Left forelimb (tissue), 1 donor: ENCODE measurements around the gene ICE1.
"Not testable (repeated sequence)": the region's sequence is repeated elsewhere in the genome, so short reads cannot be mapped to it uniquely, and the experiment has no call there.

ENCODE experiments used
- DNase-seq: peaks from one replicate; pipeline ENCODE4 v3.0.0-alpha.2; 2018; ENCODE audit warnings: low spot score

The ICE1 gene

DNA sequence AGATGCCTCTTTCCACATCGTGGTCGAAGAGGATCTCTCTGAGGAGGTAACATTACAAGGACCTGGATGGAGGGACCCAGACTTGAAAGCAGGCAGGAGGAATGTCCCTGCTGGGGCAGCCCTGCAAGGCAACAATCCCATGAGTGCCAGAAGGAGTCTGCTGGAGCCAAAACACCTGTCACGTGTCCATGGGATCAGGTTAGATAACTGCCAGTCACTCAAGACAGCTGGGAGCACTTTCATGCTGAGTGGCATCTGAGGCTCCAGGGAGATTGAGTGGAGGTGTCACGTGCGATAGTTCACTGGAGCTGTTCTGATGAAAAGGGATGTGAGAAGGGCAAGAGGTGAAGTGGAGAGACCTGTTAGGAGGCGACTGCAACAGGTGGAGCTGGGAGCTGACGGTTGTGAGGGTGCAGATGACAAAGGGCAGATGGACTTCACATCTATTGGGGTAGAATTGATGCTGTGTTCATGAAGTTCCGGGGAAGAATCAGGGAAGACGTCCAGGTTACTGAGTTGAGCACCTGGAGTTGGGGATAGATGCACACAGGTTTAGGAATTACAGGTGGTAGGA lies 68.4 kb downstream of the ICE1 start:
- no peak for DNase-seq

DNA sequence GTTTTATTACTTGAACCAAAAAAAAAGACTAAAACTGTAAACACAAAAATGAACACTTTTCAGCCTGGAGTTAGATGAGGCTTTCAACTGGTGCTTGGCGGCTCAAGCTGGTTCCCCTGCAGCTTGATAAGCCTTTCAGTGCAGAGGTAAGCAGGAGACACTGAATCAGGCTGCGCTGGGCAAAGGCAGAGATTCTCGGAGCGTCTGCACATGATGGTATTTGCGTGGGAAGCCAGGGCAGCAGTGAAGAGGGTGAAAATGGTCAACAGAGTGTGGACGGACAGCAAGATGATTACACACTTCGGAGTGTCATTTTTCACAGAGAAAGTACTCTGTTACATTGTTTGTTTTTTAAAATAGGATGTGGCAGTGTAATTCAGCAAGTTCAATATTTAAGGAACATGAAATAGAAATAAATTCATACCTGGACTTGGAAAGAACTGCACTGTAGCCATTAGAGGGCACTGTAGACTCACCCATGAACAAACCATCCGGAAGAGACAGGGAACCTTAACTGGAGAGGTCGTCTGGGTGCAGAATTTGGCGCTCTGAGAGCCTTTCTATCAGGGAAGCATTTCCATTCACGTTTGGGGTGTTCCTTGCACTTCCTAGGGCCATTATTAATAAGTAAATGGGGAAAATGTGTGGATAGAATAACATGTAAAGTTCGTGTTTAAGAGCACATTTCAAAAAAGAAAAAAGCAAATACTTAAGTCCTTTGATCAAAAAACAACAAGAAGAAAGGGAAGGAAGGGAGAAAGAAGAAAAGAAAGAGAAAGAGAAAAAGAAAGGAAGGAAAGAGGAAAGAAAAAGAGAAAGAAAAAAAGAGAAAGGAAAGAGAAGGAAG lies 69.8 kb downstream of the ICE1 start:
- no peak for DNase-seq

DNA sequence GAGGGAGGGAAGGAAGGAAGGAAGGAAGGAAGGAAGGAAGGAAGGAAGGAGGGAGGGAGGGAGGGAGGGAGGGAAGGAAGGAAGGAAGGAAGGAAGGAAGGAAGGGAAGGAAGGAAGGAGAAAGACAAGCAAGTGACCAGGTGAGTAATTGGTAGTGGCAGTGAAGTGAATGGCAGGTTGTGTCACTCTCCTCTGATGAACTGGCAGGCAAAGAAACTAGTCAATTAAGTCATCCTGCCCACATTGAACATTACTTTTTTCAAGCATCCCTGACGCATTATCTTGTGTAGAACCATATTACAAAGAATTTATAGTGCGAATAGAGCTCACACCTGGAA lies 70.4 kb downstream of the ICE1 start:
- DNase-seq: not testable (repeated sequence)

DNA sequence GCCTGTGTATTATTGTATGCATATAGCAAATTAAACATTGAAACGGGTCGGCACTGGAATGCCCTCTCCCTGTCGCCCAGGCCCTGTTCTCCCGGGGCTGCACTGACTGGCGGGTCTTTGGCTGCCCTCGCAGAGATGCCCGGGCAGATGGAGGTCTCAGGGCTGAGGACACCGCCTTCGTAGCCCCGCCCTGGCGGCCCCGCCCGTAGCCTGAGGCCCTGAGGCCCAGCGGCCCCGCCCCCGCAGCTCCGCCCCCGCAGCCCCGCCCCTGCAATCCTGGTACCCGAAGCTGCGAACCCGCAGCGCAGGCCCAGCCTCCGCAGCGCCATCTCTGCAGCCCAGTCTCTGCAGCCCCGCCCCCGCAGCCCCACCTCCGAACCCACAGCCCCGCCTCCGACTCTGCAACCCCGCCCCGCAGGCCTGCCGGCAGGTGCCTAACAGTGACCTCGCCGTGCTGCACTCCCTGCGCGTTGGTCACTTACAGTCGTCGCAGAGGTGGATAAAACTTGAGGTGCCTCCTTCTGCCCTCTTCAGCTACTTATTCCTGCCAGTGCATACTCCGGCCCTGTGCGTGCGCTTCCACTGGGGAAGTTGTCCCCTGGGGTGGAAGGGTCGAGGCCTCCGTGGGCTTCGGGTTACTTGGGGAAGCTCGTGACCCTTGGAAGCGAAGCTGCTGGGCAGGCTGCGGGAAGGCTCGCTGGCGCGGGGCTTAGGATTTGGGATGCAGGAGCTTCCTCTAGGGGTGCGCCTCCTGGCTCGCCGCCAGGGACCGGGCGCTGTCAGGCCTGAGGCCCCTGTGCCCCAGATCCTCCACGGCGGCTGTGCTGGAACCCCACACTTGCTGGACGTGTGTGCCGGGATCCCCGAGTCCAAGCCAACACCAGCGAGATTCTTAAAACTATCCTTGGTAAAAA lies 72.3 kb downstream of the ICE1 start:
- DNase-seq: no peak

DNA sequence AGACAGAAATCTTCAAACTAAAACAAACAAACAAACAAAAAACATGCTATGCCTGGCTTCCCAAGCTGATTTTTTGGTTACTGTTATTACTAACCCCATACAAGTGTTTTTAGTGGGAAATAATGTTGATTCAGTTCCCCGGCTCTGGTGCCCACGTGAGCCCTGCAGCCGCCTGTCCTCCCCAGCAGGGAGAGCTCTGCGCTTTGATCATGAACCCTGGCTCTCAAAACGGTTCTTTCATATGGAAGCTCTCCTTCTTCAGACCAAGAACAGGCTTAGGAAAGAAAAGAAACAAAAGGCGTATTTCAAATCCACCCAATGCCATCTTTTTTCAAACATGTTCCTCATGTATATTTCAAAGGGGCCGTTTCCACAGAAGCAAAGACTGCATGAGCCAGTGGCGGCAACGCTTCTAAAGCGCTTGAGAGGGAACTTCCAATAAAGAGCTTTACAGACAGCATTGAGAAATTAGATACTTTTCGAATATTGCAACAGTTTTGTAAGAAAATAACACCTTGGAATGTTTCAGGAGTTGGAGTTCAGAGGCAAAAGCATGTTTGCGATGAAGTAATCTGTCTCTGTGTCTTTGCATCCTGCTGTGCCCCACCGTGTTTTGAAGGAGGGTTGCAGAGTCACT lies 74.8 kb downstream of the ICE1 start:
- DNase-seq: no peak

DNA sequence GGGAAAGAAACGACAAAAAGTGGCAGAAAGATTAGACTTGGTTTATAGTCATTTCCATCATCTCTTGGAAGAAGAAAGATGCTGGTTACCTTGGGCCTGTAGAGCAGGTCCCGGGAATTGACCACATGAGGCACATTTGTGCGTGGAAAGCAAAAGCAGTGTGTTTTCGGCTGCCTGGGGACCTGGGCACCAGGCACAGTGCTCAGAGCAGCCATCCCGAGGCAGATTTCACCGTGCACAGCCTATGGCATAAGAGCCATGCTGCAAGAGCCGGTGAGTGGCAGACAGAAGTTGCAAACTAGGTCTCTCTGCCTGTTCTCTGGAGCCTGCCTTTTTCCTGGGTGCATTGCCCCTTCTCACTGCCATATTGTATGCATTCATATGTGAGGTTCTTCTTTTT lies 77.0 kb downstream of the ICE1 start:
- DNase-seq: no peak

DNA sequence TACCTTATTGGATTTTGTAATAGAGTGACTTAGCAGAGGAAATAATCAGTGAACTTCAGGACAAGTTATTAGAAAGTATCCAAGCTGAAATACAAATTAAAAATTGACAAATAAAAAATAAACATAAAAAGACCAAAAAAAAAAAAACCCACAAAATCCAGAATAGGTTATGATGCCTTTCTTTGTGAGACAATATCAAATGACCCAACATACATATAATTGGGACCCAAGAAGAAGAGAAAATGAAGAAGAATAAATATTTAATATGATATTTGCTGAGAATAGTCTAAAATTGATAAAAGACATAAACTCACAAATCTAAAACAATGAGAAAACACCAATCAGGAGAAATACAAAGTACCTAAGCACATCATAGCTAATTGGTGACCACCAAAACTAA lies 81.8 kb downstream of the ICE1 start:
- DNase-seq: no peak

DNA sequence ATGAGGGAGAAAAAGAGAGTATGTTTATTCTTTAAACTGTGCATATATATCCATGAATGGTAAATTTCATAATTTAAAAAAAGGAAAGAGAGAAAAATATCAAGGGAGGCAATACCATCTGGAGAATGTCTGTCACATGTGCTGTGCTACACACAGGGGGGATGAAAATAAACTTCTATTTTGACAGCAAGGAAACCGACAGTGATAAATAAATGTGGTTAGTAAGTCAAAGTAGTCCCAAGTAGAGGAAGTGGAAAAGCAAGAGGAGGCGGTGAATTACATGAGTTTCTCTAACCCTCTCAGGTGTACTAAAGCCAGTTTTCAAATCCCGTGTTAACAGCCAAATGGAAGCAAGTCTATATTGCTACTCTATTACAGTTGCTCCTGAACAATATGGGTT lies 83.3 kb downstream of the ICE1 start:
- no peak for DNase-seq

DNA sequence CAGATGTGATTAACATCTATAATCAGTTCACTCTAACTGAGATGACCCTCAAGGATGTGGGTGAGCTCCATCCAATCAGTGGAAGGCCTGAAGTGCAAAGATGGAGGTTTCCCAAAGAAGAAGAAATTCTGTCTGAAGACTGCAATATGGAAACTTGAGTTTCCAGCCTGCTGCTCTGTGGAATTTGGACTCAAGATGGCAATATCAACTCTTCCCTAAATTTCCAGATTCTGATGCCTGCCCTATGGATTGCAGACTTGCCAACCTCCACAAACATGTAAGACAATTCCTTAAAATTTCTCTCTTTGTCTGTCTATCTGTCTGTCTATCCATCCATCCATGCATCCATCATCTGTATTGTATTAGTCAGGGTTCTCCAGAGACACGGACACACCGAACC lies 85.9 kb downstream of the ICE1 start:
- DNase-seq: no peak

DNA sequence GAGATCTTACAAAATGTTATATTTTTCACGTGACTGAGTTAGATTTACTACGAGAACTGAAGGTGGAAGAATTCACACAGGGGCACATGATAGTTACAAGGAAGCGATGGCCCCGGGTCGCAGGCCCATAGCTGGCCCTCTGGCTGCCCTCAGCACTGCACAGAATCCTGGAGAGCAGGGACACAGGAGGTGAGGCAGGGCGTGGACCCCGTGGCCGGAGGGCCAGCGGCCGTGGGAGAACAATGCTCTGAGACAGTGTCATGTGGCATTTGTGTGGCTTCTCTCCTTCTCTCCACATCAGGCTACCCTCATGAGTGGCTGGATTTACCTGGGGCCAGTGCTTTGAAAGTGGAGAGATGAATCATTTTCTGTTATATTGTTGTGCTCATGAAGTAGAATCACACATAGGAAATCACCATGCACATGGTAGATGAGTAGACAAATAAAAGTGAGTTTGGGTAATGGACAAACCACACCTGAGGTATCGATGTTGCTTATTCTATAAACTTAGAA lies 89.5 kb downstream of the ICE1 start:
- no peak for DNase-seq

DNA sequence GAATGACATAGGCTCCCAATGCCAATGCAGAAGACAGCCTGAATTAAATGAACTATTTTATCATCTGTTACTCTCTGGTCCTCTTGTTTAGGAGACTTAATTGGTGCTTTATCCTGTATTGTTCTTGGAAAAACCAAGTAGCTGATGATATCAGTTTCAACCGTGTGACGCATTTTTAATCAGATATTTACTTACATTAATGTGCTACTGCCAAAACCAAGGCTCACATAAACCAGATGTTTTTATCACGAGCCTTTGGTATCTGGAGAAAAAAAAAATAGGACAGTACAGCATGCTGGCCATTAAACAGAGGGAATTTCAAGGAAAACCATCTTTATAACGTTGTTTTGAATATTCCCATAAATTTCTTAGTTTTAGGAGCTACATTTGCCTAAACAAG lies 90.1 kb downstream of the ICE1 start:
- no peak for DNase-seq

DNA sequence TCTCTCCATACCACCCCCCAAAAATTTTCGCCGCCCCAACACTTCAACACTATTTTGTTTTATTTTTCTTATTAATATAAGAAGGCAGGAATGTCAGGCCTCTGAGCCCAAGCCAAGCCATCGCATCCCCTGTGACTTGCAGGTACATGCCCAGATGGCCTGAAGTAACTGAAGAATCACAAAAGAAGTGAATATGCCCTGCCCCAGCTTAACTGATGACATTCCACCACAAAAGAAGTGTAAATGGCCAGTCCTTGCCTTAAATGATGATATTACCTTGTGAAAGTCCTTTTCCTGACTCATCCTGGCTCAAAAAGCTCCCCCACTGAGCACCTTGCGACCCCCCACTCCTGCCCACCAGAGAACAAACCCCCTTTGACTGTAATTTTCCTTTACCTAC lies 98.1 kb downstream of the ICE1 start:
- DNase-seq: not testable (repeated sequence)

DNA sequence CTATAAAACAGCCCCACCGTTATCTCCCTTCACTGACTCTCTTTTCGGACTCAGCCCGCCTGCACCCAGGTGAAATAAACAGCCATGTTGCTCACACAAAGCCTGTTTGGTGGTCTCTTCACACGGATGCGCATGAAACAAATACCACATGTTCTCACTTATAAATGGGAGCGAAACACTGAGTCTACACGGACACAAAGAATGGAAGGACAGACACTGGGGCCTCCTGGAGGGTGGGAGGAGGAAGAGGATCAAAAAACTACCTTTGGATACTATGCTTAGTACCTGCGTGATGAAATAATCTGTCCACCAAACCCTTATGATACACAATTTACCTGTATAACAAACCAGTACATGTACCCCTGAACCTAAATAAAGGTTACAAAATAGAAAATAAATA lies 98.6 kb downstream of the ICE1 start:
- no peak for DNase-seq

DNA sequence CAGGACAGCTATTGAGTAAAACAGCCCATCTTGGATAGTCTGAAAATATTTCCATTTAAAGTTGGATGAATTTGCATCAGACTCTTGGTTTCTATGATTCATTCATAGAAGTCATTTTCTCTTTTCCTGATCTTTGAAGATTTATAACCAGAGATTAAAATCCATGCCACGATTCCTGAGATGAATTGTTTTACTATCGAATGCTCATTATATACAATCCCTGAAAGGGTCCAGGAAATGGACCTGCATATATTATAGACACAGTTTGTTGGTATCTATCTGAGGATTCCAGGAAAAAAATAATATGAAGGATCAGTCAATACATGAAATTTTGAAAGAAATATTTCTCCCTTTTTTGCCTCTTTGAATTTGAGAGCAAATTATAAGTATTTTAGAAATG lies 99.0 kb downstream of the ICE1 start:
- DNase-seq: no peak

DNA sequence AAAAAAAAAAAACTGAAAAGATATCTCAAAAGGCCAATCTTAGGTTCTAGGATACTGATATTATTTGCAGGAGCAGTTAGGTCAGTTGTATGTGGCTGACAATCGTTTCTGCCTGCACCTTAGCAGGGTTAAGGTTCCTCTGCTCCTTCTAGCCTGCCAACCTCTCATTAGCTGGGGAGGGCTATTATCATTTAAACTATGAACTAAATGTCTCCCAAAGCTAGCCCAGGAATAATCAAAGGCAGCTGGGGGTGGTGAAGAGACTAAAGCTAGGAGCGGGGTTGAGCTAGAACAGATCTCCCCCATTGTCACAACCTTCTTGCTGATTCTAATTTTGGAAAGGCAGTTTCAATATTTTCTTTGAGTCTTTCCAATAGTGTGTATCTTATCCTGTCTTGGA lies 99.9 kb downstream of the ICE1 start:
- no peak for DNase-seq

DNA sequence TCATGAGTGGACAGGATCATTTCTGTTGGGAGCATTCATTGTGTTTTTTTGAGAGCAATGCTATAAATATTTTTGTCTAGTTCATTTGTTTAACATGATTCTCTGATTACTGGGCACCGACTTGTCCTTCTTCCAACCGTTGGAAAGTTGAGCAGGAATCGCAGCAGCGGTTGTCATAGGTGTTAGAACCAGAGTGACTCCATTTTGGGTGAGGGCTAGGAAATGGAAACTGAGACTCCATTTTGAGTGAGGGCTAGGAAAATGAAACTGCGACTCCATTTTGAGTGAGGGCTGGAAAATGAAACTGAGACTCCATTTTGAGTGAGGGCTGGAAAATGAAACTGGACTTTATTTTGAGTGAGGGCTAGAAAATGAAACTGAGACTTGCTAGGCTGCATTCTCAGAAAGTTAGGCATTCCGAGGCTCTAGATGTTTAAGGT lies 100.6 kb downstream of the ICE1 start:
- no peak for DNase-seq

DNA sequence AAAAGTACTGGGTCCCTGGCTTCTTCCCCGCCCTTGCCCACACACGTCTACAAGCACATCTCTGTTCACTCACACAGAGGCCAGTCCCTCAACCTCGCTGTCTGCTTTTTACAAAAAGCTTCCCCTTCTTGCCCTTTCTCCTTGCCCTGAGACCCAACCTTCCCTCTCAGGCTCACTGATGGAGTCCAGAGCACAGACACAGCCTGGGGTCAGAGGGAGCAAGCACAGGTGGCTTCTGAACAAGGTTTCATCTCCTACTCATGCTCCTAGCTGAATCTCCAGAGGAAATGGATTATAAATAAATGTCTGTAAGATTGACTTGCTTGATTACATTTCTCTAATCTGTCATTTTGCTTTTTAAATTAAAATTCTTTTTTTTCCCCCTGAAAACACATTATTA lies 101.8 kb downstream of the ICE1 start:
- no peak for DNase-seq

DNA sequence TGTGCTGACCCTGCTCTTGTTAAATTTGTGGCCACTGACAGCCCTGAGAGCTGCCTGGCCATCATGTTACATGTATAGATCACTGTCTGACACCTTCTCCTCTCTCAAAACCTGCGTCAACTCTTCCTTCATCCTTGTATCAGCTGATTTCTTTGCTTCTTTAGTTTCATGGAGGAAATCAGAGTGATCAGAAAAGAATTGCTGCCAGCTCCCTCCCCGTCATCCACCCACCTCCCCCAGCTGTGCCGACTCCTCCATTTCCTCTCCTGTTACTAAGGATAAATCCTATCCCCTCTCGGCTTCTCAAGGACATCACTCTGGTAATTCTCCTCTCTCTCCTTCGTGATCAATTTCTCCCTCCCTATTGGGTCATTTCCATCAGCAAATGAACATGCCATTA lies 108.9 kb downstream of the ICE1 start:
- no peak for DNase-seq

DNA sequence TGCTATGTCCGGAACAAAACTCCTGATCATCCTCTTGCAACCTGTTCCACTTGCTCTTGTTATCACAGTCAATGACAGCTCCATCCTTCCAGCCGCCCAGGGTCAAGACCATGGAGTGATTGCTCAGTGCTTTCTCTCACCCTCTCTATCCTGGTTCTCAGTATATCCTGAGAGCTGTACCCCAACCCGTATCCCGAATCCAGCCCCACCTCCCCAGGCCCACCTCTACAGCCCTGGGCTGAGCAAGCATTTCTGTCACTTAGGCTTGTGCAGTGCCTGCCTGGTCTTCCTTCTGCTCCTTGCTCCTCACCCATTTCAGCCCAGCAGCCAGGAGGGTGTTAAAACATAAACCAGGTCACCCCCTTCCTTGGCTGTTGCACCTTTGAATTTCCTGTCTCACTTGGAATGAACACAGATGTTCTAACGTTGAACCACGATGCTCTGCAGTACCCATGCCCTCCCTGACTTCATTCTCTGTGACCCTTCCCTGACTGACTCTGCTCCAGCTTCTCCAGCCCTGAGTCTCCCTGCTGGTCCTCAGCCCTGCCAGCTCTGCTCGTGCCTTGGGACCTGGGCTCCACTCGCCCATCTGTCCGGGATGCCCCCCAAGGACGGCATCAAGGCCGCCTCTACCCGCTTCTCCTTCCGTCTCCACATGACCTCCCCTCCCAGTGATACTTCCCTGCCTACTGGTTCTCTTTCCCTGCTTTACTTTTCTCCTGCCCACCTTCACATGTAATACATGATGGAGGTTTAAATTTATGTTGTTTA lies 110.0 kb downstream of the ICE1 start:
- no peak for DNase-seq

DNA sequence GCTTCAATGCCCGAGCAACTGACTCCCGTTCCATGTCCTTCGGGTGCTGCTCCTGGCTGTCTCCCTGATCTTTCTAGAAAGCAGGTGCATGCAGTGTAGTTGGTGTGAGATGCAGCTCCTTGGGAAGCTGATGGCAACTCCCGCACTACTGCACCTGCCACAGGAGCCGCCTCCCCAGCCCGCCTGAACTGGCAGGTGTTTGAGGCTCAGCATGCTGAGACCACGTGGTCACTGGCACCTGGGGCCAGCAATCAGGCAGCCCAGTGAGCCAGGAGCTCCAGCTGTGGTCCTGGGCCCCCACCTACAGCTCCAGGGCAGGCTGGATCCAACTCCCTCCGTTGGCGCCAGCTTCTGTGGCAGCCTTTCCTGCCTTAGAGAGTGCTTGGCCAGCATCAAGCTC lies 111.5 kb downstream of the ICE1 start:
- DNase-seq: no peak

DNA sequence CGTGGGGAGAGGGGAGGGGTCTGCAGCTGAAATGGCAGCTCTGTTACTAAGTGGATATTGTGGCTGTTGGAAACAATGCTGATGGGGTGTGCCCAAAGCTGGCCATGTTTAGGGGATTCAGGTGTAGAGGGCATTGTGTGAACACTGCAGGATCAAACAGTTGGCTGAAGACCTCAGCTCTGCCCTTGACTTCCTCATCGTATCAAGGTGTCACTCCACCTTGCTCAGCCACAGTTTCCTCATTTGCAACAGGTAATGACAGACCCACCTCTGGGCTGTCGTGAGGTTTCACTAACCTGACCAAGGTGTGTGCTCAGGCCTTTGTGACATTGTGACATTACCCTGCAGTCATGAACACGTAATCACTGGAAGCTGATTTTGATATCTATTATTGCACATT lies 111.9 kb downstream of the ICE1 start:
- no peak for DNase-seq

DNA sequence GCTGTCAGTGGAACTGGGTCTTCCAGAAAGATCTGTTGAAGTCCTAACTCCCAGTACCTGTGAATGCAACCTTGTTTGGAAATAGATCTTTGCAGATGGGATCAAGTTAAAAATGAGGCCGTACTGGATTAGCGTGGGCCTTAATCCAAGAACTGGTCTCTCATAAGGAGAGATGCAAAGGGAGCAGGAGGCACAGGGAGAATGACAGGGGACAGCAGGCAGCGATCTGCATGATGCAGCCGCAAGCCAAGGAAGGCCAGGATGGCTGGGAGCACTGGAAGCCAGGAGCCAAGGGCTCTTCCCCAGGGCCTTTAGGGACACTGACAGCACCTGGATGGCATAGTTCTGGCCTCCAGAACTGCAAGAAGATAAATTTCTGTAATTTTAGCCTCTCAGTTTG lies 114.4 kb downstream of the ICE1 start:
- no peak for DNase-seq
